GM12892 (cell line): ENCODE data around the gene NR1H4.
A peak's percentile ranks its signal among the peaks of the same experiment; 100 is the strongest.
"Not testable (repeated sequence)": the region's sequence is repeated elsewhere in the genome, so short reads cannot be mapped to it uniquely, and the experiment has no call there.

ENCODE experiments used
- DNase-seq: peaks from one replicate; pipeline ENCODE4 v3.0.0; 2011; ENCODE audit not compliant: insufficient read length
- FAIRE-seq: peaks from 2 replicates; lab custom pipeline; 2011; peaks lifted over from hg19 to GRCh38; lab: Jason Lieb, UNC
- POLR2A ChIP-seq: IDR thresholded peaks from 2 replicates; pipeline ENCODE4 v1.6.1; 2011; ENCODE audit warnings: low read depth, low read length, control low read depth
- POLR2AphosphoS5 ChIP-seq: IDR thresholded peaks from 2 replicates; pipeline ENCODE4 v1.6.1; 2011; ENCODE audit warnings: low read depth, low read length, control low read depth
- TAF1 ChIP-seq: IDR thresholded peaks from 2 replicates; pipeline ENCODE4 v1.6.1; 2011; ENCODE audit warnings: low read depth, mild to moderate bottlenecking, control low read depth, low read length, borderline replicate concordance

The NR1H4 gene

GRCh38 chr12:100579844-100580243 is 106.2 kb downstream of the NR1H4 start:
- no peak for TF ChIP-seq POLR2A
- no peak for DNase-seq
- FAIRE-seq: no peak

- TF ChIP-seq POLR2AphosphoS5: no peak
- TF ChIP-seq TAF1: no peak
- TF ChIP-seq POLR2A: no peak
- FAIRE-seq: no peak
- no peak for DNase-seq
Measured at GRCh38 chr12:100584256-100584655, 110.6 kb downstream of the NR1H4 start.

GRCh38 chr12:100591979-100592378 is 118.3 kb downstream of the NR1H4 start:
- TF ChIP-seq POLR2A (no peak), TAF1 (no peak), POLR2AphosphoS5 (no peak)

DNA sequence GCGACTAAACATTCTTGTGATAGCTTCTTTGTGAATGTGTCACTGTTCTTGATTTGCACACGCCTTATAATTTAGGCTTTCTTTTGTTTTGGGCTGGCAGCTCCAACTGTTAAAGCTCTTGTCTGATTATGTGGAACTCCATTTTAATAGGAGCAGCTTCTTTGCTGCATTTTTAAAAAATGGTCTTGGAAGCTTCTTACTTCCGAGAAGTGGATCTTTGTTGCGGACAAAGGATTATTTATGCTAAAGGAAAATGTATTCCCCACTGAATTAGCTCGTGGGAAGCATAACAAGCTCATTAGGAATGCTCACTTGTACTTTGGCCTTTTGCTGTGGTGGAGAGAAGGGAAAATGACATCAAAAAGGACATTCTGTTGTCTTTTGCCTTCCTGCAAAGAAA is 119.8 kb downstream of the NR1H4 start:
- no peak for FAIRE-seq
- no peak for DNase-seq
- TF ChIP-seq POLR2A (no peak), POLR2AphosphoS5 (no peak), TAF1 (no peak)

More at GRCh38 chr12:100591979-100592378, 118.3 kb downstream of the NR1H4 start:
- FAIRE-seq (no peak), DNase-seq (no peak)

DNA sequence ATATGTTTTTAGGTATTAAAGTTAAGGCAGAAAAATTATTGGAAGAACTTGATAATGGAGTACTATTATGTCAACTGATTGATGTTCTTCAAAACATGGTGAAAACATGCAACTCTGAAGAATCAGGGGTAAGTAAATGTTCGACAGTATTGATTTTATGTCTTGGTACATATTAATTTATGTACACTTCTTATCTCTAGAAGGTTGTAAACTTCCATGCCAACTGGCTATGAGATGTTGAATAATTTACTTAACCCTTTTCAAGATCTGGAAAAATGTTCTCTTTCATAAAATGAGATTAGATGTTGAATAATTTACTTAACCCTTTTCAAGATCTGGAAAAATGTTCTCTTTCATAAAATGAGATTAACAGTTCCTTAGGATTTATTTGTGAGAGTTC is 128.0 kb downstream of the NR1H4 start:
- TF ChIP-seq TAF1 (no peak), POLR2A (no peak)
- DNase-seq (no peak), FAIRE-seq (no peak)

GRCh38 chr12:100602997-100603396 is 129.3 kb downstream of the NR1H4 start:
- not testable (repeated sequence) for DNase-seq, FAIRE-seq

- DNase-seq (no peak), FAIRE-seq (no peak)
- TF ChIP-seq POLR2AphosphoS5: no peak
- no peak for TF ChIP-seq POLR2A
- TF ChIP-seq TAF1: no peak
Measured at GRCh38 chr12:100608776-100609175, 135.1 kb downstream of the NR1H4 start.

DNA sequence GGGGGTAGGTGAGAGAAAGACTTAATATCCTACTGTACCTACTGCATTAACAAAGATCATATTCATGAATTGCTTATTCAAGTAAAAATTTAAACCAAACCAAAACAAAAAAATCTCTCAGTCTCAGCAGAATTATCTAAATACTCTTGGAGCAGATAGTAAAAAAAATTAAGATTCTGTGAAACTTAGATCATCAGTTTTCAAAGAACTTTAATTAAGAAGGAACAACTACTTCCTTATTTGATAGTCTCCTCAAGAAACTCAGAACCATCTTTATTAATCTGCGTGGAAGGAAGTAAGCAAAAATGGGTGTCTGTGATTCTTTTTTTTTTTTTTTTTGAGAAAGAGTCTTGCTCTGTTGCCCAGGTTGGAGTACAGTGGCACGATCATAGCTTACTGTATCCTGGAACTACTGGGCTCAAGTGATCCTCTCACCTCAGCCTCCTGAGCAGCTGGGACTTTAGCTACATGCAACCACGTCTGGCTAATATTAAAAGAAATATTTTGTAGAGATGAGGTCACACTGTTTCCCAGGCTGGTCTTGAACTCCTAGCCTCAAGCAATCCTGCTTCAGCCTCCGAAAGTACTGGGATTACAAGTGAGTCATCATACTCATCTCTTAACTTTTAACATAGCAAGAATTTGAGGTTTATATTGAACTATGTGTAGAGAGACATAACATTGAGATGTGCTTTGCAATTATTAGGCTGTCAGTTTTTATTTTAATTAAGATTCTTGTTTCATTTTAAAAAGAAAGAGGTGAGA is 137.2 kb downstream of the NR1H4 start:
- DNase-seq (no peak), FAIRE-seq (peak; percentile 9)
- TF ChIP-seq TAF1 (no peak), POLR2AphosphoS5 (no peak), POLR2A (no peak)

GRCh38 chr12:100612606-100613005 is 138.9 kb downstream of the NR1H4 start:
- TF ChIP-seq POLR2AphosphoS5 (no peak), POLR2A (no peak), TAF1 (no peak)
- FAIRE-seq: no peak
- no peak for DNase-seq
